T-helper 2 cell treated with Interferon-gamma antibody and Interleukin-4, amounts not matched to agents 5 μg/mL and 100 μg/mL, for 36 hours (primary cell): ENCODE results near the gene NDUFS4.

Experiments
- DNase-seq: peaks from one replicate; pipeline ENCODE4 v3.0.0; 2021; ENCODE audit warnings: low spot score
- H3K27ac Mint-ChIP-seq: one replicate; pipeline ENCODE4 v1.8.0; 2021; ENCODE audit warnings: mild to moderate bottlenecking, mixed read lengths
- H3K27me3 Mint-ChIP-seq: one replicate; pipeline ENCODE4 v1.8.0; 2021; ENCODE audit warnings: low read depth, mixed read lengths
- H3K36me3 Mint-ChIP-seq: one replicate; pipeline ENCODE4 v1.8.0; 2021; ENCODE audit warnings: low read depth, mixed read lengths
- H3K4me1 Mint-ChIP-seq: one replicate; pipeline ENCODE4 v1.8.0; 2021; ENCODE audit warnings: low read depth, mixed read lengths
- H3K4me3 Mint-ChIP-seq: one replicate; pipeline ENCODE4 v1.8.0; 2022; ENCODE audit warnings: mild to moderate bottlenecking, moderate library complexity, mixed read lengths
- H3K9me3 Mint-ChIP-seq: one replicate; pipeline ENCODE4 v1.8.0; 2021; ENCODE audit warnings: mixed read lengths

NDUFS4 gene

DNA sequence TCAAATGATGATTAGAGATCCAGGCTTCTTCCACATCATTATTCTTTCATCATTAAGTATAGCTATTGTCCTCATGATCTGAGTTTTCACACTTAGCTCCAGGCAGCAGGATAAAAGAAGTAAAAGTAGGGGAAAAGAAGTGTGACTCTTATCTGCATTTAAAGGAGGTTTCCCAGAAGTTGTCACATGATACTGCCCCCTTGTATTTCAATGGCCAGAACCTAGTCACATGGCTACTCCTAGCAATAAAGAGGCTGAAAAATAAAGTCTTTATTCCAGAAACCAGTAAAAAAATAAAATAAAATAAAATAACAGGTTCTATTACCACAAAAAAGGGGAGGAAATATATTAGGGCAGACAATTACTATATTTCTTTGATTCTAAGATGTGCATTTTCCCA is 5.3 kb upstream of the NDUFS4 start:
- Mint-ChIP-seq H3K27ac (no peak overlapping the region), H3K9me3 (peaks cover 10% of the 10 kb centered on the region), H3K27me3 (peaks cover 23% of the 10 kb centered on the region), H3K4me1 (peaks cover under 1% of the 10 kb centered on the region), H3K36me3 (no peaks in the 10 kb centered on the region), H3K4me3 (no peak overlapping the region)
- DNase-seq: no peak

DNA sequence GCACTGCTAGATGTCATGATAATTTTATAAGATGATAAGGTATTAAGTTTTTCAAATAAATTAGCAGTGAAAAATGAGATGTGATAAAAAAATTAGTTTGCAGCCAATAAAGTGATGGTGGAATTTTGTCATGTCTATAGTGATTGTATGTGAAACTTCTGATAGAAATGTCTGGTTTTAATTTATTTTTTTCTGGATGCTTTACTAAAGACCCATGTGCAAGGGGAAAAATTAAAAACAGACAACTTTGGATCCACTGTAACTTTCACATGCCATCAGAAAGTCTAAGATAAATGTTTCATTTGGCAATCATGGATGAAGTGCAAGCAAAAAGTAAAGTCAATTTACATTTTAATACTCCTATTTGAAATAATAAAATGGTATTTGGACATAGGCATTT is 4.4 kb upstream of the NDUFS4 start:
- H3K27me3 Mint-ChIP-seq: peaks cover 23% of the 10 kb centered on the region
- no peak for DNase-seq
- H3K9me3 Mint-ChIP-seq: peaks cover 10% of the 10 kb centered on the region
- H3K36me3 Mint-ChIP-seq: peaks cover 3% of the 10 kb centered on the region
- H3K27ac Mint-ChIP-seq: no peak overlapping the region
- peaks cover 4% of the 10 kb centered on the region for H3K4me1 Mint-ChIP-seq
- no peak overlapping the region for H3K4me3 Mint-ChIP-seq

DNA sequence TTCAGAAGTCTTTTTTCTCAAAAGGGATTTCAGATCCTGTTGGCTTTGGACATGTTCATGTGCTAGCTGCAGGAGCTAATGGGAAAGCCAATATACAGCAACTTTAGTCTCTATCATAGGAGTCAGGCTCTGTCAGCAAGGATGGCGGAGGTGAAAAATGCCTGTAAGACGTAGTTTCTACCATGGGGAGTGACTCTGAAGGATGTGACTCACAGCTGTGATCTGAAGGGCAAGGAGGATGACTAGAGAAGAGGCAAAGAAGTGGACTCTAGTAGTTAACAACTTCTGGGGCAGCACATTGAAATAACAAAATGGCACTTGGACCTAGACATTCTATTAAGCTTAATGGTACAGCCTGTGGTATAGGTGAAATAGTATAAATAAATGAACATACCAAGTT is 3.1 kb upstream of the NDUFS4 start:
- Mint-ChIP-seq H3K27me3 (peaks cover 23% of the 10 kb centered on the region), H3K9me3 (peaks cover 10% of the 10 kb centered on the region), H3K27ac (no peak overlapping the region), H3K4me1 (peaks cover 13% of the 10 kb centered on the region), H3K4me3 (no peak overlapping the region), H3K36me3 (peaks cover 3% of the 10 kb centered on the region)
- DNase-seq: no peak

DNA sequence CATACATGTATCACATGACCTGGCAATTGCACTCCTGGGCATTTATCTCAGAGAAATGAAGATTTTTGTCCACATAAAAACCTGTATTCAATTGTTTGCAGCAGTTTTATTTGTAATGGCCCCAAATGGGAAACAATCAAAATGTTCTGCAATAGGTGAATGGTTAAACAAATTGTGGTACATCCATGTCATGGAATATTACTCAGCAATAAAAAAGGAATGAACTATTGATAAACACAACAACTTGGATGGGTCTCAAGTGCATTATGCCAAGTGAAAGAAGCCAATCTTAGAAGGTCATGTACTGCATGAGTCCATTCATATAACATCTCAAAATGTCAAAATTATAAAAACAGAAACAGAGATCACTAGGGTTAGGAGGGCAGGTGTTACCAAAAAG is 1.5 kb upstream of the NDUFS4 start:
- H3K4me3 Mint-ChIP-seq: no peak overlapping the region
- H3K27me3 Mint-ChIP-seq: peaks cover 20% of the 10 kb centered on the region
- H3K36me3 Mint-ChIP-seq: peaks cover 5% of the 10 kb centered on the region
- no peak overlapping the region for H3K27ac Mint-ChIP-seq
- peaks cover 16% of the 10 kb centered on the region for H3K4me1 Mint-ChIP-seq
- peaks cover 10% of the 10 kb centered on the region for H3K9me3 Mint-ChIP-seq
- DNase-seq: no peak

DNA sequence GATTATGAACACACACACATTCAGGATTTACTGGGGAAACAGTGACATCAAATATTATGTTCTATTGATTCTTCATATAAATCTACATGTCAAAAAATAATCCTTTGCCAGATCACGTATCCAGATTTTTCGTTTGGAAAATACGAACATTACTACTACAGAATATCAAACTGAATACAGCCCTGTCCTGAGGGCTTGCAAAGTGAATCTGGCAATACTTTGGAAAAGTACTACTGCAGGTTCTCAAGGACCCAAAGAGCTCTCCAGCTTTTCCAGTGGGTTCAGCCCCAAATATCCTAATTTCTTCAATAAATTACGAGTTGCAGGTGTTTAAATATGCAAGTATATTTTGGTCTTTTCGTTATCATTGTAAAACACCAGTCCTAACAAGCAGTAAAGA is 411 bp upstream of the NDUFS4 start:
- DNase-seq: no peak
- Mint-ChIP-seq H3K4me3 (peak overlapping the region; percentile 97), H3K36me3 (peaks cover 5% of the 10 kb centered on the region), H3K27ac (no peak overlapping the region), H3K9me3 (peaks cover 10% of the 10 kb centered on the region), H3K27me3 (peaks cover 14% of the 10 kb centered on the region), H3K4me1 (peaks cover 16% of the 10 kb centered on the region)

DNA sequence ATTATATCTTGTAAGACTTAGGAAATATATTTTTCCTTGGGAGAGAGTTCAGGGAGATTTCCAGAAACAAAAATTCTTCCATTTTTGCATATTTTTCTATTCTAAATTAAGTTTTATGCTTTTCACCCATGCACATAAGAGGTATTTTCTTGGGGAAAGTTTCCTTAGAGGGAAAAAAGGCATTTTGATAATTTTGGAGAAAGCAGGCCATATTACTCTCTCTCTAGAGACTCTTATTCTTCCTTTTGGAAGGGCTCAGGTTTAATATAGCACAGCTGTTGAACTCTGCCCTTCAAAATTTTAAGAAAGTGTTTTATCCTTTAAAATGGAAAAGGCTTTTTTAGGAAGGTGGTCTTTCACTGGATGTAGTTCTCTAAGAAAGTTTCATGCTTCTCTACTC is 8.0 kb downstream of the NDUFS4 start:
- Mint-ChIP-seq H3K36me3 (no peaks in the 10 kb centered on the region), H3K4me3 (no peak overlapping the region), H3K27ac (no peak overlapping the region), H3K9me3 (no peaks in the 10 kb centered on the region), H3K4me1 (no peaks in the 10 kb centered on the region), H3K27me3 (no peaks in the 10 kb centered on the region)
- no peak for DNase-seq

DNA sequence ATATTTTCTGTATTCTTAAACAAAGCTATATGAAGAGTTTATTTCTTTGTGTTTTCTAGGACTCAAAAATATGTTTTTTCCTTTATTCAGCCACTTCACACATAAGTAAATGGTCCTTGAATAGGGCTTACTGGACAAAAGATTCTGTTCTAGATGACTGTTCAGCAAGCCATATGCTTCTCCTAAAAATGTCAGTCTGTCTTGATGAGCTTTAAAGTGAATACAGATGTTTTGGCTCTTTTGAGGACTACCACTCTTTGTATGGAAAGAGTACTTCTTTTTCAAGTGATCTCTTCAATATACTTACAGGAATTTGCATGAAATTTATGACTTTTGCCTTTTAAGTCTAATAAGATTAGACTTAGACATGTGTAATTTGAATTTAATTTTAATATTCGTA is 8.4 kb downstream of the NDUFS4 start:
- H3K27ac Mint-ChIP-seq: no peak overlapping the region
- no peak for DNase-seq
- no peak overlapping the region for H3K4me3 Mint-ChIP-seq
- H3K4me1 Mint-ChIP-seq: no peaks in the 10 kb centered on the region
- no peaks in the 10 kb centered on the region for H3K9me3 Mint-ChIP-seq
- H3K27me3 Mint-ChIP-seq: no peaks in the 10 kb centered on the region
- no peaks in the 10 kb centered on the region for H3K36me3 Mint-ChIP-seq

DNA sequence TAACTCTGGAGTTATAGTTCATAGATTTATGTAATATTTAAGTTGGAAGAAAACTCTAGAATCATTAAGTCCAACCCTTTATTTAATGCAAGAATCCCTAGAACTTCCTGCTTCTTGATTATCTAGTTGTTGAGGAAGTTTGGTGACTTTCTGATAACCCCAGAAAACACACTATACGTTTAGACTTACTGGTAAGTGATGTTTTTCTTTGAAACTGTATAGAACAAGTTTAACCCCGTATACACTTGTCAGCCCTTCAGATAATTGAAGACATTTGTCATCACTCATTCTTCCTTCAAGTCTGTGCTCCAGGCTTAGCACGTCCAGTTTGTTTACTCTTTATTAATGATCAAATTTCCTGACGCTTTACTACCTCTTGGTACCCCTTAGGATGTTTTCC is 9.0 kb downstream of the NDUFS4 start:
- no peaks in the 10 kb centered on the region for H3K4me1 Mint-ChIP-seq
- no peaks in the 10 kb centered on the region for H3K36me3 Mint-ChIP-seq
- H3K27ac Mint-ChIP-seq: no peak overlapping the region
- no peak for DNase-seq
- no peaks in the 10 kb centered on the region for H3K9me3 Mint-ChIP-seq
- H3K27me3 Mint-ChIP-seq: no peaks in the 10 kb centered on the region
- H3K4me3 Mint-ChIP-seq: no peak overlapping the region

DNA sequence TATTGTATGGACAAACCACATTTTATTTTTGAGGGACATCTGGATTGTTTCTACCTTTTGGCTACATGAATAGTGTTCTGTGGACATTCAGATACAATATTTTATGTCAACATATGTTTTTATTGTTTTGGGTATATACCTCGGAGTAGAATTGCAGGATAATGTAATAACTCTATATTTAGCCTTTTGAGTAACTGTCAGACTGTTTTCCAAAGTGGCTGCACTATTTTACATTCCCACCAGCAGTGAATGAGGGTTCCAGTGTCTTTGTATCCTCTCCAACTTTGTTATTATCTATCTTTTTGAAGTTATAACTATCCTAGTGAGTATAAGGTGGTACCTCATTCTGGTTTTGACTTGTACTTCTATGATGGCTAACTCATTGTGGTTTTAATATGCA is 11.0 kb downstream of the NDUFS4 start:
- no peaks in the 10 kb centered on the region for H3K4me1 Mint-ChIP-seq
- H3K27me3 Mint-ChIP-seq: no peaks in the 10 kb centered on the region

DNA sequence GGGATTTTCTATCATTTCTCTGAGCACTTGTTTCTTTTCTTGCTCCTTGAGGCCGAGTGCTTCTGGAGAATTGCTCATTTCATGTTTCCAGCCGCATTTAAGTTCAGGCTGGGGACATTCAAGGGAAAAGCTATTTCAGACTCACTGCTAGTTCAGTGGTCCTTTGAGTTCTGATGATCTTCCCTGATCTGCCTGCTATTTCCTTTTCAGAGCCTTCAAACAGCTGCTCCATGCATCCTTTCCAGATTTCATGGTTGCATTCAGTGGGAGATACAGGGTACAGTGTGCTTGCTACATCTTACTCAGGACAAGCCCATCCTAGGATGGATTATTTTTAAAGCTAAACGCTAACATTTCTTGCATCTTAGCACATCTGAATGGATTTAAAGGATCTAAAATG is 14.7 kb downstream of the NDUFS4 start:
- no peak for DNase-seq
- H3K4me3 Mint-ChIP-seq: no peak overlapping the region
- H3K27me3 Mint-ChIP-seq: no peaks in the 10 kb centered on the region

More for the DNA sequence above, 11.0 kb downstream of the NDUFS4 start:
- DNase-seq: no peak
- H3K36me3 Mint-ChIP-seq: no peaks in the 10 kb centered on the region
- H3K4me3 Mint-ChIP-seq: no peak overlapping the region
- no peaks in the 10 kb centered on the region for H3K9me3 Mint-ChIP-seq
- no peak overlapping the region for H3K27ac Mint-ChIP-seq

DNA sequence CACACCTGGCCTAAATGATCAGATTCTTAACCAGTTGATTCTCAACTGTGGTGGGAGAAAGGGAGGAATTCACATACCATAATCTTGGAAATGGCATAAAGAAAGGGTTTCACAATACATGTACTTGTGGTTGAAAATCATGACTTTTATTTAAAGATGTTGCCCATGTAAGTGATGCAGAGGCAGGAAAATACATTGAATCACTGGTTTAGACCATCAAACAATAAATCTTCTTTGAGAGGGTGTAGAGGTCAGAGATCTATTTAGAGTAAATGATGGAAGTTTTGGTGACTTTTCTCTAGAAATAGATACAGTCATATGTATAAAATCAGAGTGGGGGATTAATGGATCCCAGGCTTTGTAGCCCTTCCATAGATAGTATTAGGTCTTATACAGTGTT is 15.4 kb downstream of the NDUFS4 start:
- H3K9me3 Mint-ChIP-seq: no peaks in the 10 kb centered on the region
- DNase-seq: no peak
- H3K4me1 Mint-ChIP-seq: peaks cover 1% of the 10 kb centered on the region
- H3K27ac Mint-ChIP-seq: no peak overlapping the region
- no peaks in the 10 kb centered on the region for H3K27me3 Mint-ChIP-seq
- peaks cover 1% of the 10 kb centered on the region for H3K36me3 Mint-ChIP-seq
- no peak overlapping the region for H3K4me3 Mint-ChIP-seq

More for the DNA sequence above, 14.7 kb downstream of the NDUFS4 start:
- Mint-ChIP-seq H3K9me3 (no peaks in the 10 kb centered on the region), H3K36me3 (no peaks in the 10 kb centered on the region), H3K4me1 (no peaks in the 10 kb centered on the region), H3K27ac (no peak overlapping the region)

DNA sequence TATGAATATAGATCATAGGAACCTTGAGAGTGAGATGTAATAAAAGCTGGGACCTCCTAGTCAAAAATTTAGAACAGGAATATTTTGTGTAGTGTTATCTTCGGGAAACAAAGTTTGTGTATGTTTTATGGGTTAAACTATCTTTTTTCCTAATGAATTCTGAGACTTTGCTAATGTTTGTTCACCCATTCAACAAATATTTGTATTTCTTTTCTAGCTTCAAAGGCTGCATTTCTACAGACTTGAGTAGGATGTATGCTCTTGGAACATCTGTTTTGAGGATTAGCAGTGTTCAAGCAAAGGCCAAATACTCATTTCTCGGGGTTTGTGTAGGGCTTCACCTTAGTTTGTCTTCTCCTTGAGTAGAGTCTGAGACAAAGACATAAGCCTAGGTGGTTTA is 16.2 kb downstream of the NDUFS4 start:
- Mint-ChIP-seq H3K36me3 (peaks cover 1% of the 10 kb centered on the region), H3K4me3 (no peak overlapping the region), H3K4me1 (peaks cover 1% of the 10 kb centered on the region), H3K9me3 (no peaks in the 10 kb centered on the region), H3K27me3 (no peaks in the 10 kb centered on the region), H3K27ac (no peak overlapping the region)
- no peak for DNase-seq

DNA sequence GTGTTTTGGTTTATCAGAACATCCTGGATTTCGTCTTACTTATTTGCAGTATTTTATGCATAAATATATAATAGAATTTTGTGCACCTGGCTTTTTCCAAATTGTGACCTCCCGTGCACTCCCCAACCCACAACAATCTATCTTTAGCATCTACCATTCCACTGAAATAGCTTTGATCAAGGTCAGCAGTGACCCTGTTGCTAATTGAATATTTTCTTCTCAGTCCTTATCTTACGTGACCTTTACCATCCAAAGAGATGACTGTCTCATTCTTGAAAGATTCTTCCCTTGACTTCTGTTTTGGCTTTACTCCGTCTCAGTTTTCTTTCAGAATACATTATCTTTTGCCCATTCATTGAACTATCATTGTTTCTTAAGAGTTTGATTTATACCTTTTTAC is 18.4 kb downstream of the NDUFS4 start:
- Mint-ChIP-seq H3K9me3 (no peaks in the 10 kb centered on the region), H3K4me1 (peaks cover 1% of the 10 kb centered on the region), H3K27me3 (no peaks in the 10 kb centered on the region), H3K4me3 (no peak overlapping the region), H3K27ac (no peak overlapping the region), H3K36me3 (peaks cover 1% of the 10 kb centered on the region)
- DNase-seq: no peak

DNA sequence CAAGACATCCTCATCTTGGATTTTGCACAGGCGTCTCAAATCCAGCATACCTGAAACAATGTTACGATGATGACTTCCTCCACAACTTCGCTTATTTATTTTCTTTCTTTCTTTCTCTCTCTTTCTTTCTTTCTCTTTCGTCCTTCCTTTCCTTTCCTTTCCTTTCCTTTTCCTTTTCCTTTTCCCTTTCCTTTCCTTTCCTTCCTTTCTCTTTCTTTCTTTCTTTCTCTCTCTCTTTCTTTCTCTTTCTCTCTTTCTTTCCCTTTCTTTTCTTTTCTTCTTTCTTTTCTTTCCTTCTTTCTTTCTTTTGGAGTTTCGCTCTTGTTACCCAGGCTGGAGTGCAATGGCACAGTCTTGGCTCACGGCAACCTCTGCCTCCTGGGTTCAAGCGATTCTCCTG is 20.1 kb downstream of the NDUFS4 start:
- H3K36me3 Mint-ChIP-seq: peaks cover 1% of the 10 kb centered on the region
- H3K27ac Mint-ChIP-seq: no peak overlapping the region
- H3K4me3 Mint-ChIP-seq: no peak overlapping the region

DNA sequence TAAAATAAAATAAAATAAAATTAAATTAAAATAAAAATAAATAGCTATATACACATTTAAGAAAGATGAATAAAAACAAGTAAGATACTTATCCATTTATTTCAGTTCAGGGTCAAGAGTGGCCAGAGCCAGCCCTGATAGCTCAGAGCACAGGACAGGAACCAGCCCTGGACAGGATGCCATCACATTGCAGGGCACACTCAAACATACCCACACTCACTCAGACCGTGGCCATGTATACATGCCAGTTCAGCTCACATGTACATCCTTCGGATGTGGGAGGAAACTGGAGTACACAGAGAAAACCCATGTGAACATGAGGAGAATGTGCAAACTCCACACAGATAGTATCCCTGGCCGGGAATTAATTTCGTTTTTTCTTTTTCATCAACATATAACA is 21.8 kb downstream of the NDUFS4 start:
- Mint-ChIP-seq H3K9me3 (no peaks in the 10 kb centered on the region), H3K4me3 (no peak overlapping the region), H3K4me1 (peaks cover 1% of the 10 kb centered on the region), H3K36me3 (peaks cover 1% of the 10 kb centered on the region), H3K27me3 (no peaks in the 10 kb centered on the region), H3K27ac (no peak overlapping the region)
- DNase-seq: no peak

More for the DNA sequence above, 20.1 kb downstream of the NDUFS4 start:
- DNase-seq: no peak
- H3K4me1 Mint-ChIP-seq: peaks cover 1% of the 10 kb centered on the region
- no peaks in the 10 kb centered on the region for H3K9me3 Mint-ChIP-seq
- no peaks in the 10 kb centered on the region for H3K27me3 Mint-ChIP-seq
